ENCODE results near the gene CYP4B1. TPM values are rescaled to one million over a fixed set of nuclear protein-coding genes. Genes with fewer than 3 reads are reported as not detected.

The CYP4B1 gene
- total RNA-seq, 1 experiment from 2014 or later, result 0.30 TPM

DNA sequence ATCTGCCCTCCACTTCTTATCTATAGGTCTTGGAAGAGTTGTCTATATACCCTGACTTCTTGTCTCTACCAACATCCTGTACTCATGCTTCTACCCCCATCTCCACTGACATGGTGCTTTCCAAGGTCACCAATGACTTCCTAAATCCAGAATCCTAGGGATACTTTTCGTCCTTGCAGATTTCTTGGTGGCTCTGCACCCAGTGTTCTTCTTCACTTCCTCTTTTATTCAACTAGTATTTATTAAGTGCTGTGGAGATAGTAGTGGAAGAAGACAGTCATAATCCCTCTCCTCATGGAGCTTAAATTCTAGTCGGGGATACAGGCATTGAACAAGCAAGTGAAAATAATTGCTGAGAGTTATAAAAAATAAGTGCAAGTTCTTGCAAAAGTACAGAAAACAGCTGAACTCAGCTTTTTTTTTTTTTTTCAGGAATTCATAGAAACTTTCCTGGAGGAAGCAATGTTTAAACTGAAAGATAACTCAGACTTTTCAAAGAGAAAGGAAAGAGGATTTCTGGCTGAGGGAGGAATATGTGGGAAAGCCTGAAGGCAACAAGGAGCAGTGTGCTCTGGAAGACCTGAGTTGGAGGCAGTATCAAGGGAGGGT is 38.2 kb upstream of the CYP4B1 start:
- H3K9ac ChIP-seq (ENCODE audit: low read length), result no peak overlapping the region
- RAD21 ChIA-PET (ENCODE audit: low non-redundant PET in 1 of 2, low total read pairs in 2 of 2, uncharacterized antibody in 2 of 2, unreplicated experiment in 2 of 2), result no interaction called here

DNA sequence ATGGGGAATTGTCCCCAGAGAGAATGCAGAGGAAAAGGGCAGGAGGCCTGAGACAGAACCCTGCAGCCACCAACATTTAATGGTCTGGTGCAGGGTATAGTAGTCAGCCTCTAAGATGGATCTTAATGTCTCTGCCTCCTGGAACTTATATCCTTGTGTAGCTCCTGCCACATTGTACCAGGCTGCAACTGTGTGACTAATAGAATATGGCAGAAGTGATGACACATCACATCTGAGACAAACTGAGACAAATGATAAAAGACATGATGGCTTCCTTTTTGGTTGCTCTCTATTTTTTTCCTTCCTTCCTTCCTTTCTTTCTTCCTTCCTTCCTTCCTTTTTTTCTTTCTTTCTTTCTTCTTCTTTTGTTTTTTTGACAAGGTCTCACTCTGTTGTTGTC is 37.1 kb upstream of the CYP4B1 start:
- ATAC-seq, result no peak
- ChIA-PET POLR2A (no interaction called here), CTCF (no interaction called here), RAD21 (ENCODE audit: low non-redundant PET in 1 of 2, low total read pairs in 2 of 2, uncharacterized antibody in 2 of 2, unreplicated experiment in 2 of 2) (no interaction called here)
- 0 out of 2 replicates have a peak, but pooled peaks cover 3% of the 10 kb centered on the region for H3K9me2 ChIP-seq (ENCODE audit: insufficient read depth)
- no peaks in the 10 kb centered on the region for H4K20me1 ChIP-seq (ENCODE audit: insufficient read depth)
- peaks cover 45% of the 10 kb centered on the region for H3K27me3 ChIP-seq (ENCODE audit: insufficient read depth, low read length)
- no TSS peak for BruUV-seq (replicated peaks)
- H3K9me3 ChIP-seq (ENCODE audit: control insufficient read depth in 1 of 2, insufficient read depth in 1 of 2, low read depth in 1 of 2, low read length in 2 of 2), result no peaks in the 10 kb centered on the region
- H3K4me3 ChIP-seq (replicated peaks in 1 of 2; ENCODE audit: low read depth in 1 of 2, low read length in 2 of 2), result no peak overlapping the region
- H3K9ac ChIP-seq (ENCODE audit: low read length), result no peak overlapping the region
- H3K36me3 ChIP-seq (ENCODE audit: control insufficient read depth in 1 of 2, insufficient read depth in 2 of 2, low read length in 2 of 2), result no peaks in the 10 kb centered on the region
- H3K4me2 ChIP-seq (ENCODE audit: low read length), result no peak overlapping the region
- DNase-seq (ENCODE audit: low read depth, low spot score), result no peak
- H3K27ac ChIP-seq (ENCODE audit: low read depth, low read length), result no peak overlapping the region
- intact Hi-C loops (cut with micrococcal nuclease), result no loop called here
- H2AFZ ChIP-seq (ENCODE audit: low read depth, low read length, poor library complexity, severe bottlenecking), result no peak overlapping the region
- peaks cover 6 to 7% of the 10 kb centered on the region in 2 experiments; a peak in 3 of 4 replicates for H3K4me1 ChIP-seq (ENCODE audit: control insufficient read depth in 1 of 2, insufficient read depth in 2 of 2, low read length in 2 of 2)
- H3K79me2 ChIP-seq (ENCODE audit: insufficient read depth, low read length), result no peaks in the 10 kb centered on the region
- no peak for TF ChIP-seq ZNF274 (IDR thresholded peaks at IDR 0.05; ENCODE audit: low read depth, low read length)
- no peak for TF ChIP-seq FOSL1 (IDR thresholded peaks at IDR 0.05; ENCODE audit: low read depth)
- TF ChIP-seq, protein P1, sequence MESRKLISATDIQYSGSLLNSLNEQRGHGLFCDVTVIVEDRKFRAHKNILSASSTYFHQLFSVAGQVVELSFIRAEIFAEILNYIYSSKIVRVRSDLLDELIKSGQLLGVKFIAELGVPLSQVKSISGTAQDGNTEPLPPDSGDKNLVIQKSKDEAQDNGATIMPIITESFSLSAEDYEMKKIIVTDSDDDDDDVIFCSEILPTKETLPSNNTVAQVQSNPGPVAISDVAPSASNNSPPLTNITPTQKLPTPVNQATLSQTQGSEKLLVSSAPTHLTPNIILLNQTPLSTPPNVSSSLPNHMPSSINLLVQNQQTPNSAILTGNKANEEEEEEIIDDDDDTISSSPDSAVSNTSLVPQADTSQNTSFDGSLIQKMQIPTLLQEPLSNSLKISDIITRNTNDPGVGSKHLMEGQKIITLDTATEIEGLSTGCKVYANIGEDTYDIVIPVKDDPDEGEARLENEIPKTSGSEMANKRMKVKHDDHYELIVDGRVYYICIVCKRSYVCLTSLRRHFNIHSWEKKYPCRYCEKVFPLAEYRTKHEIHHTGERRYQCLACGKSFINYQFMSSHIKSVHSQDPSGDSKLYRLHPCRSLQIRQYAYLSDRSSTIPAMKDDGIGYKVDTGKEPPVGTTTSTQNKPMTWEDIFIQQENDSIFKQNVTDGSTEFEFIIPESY (IDR thresholded peaks at IDR 0.05; ENCODE audit: extremely low read depth, insufficient replicate concordance, low read length), result no peak
- no peak for TF ChIP-seq EGR1 (IDR thresholded peaks at IDR 0.05; ENCODE audit: low read depth)
- TF ChIP-seq, protein P2, sequence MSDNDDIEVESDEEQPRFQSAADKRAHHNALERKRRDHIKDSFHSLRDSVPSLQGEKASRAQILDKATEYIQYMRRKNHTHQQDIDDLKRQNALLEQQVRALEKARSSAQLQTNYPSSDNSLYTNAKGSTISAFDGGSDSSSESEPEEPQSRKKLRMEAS (IDR thresholded peaks at IDR 0.05), result no peak
- TF ChIP-seq SP1 (IDR thresholded peaks at IDR 0.05; ENCODE audit: low read depth), result no peak
- TF ChIP-seq EZH2phosphoT487 (IDR thresholded peaks at IDR 0.05; ENCODE audit: borderline replicate concordance), result no peak
- TF ChIP-seq EZH2 (IDR thresholded peaks at IDR 0.05), result no peak
- no peak for TF ChIP-seq ELF1 (IDR thresholded peaks at IDR 0.05; ENCODE audit: borderline replicate concordance, low read depth)
- no peak for TF ChIP-seq RAD21 (IDR thresholded peaks at IDR 0.05; ENCODE audit: low read depth)

More for the DNA sequence above, 38.2 kb upstream of the CYP4B1 start:
- Histone ChIP-seq H3K79me2 (ENCODE audit: insufficient read depth, low read length) (no peaks in the 10 kb centered on the region), H4K20me1 (ENCODE audit: insufficient read depth) (no peaks in the 10 kb centered on the region), H3K36me3 (ENCODE audit: control insufficient read depth in 1 of 2, insufficient read depth in 2 of 2, low read length in 2 of 2) (no peaks in the 10 kb centered on the region), H3K27me3 (ENCODE audit: insufficient read depth, low read length) (peaks cover 41% of the 10 kb centered on the region), H3K27ac (ENCODE audit: low read depth, low read length) (no peak overlapping the region), H2AFZ (ENCODE audit: low read depth, low read length, poor library complexity, severe bottlenecking) (no peak overlapping the region), H3K9me2 (ENCODE audit: insufficient read depth) (no peaks in the 10 kb centered on the region), H3K9me3 (ENCODE audit: control insufficient read depth in 1 of 2, insufficient read depth in 1 of 2, low read depth in 1 of 2, low read length in 2 of 2) (no peaks in the 10 kb centered on the region), H3K4me3 (replicated peaks in 1 of 2; ENCODE audit: low read depth in 1 of 2, low read length in 2 of 2) (no peak overlapping the region), H3K4me2 (ENCODE audit: low read length) (no peak overlapping the region), H3K4me1 (ENCODE audit: control insufficient read depth in 1 of 2, insufficient read depth in 2 of 2, low read length in 2 of 2) (peaks cover 6 to 7% of the 10 kb centered on the region in 2 experiments; a peak in 3 of 4 replicates)
- ChIA-PET POLR2A (no interaction called here), CTCF (no interaction called here)
- DNase-seq (ENCODE audit: low read depth, low spot score), result no peak
- BruUV-seq (replicated peaks), result no TSS peak
- no peak for TF ChIP-seq SRF (IDR thresholded peaks at IDR 0.05; ENCODE audit: low read depth)
- no peak for TF ChIP-seq EZH2phosphoT487 (IDR thresholded peaks at IDR 0.05; ENCODE audit: borderline replicate concordance)
- TF ChIP-seq JUND (IDR thresholded peaks at IDR 0.05), result no peak
- no peak for TF ChIP-seq ZFX (IDR thresholded peaks at IDR 0.05)
- TF ChIP-seq ELF1 (IDR thresholded peaks at IDR 0.05; ENCODE audit: borderline replicate concordance, low read depth), result no peak
- no peak for TF ChIP-seq SIN3A (IDR thresholded peaks at IDR 0.05; ENCODE audit: low read depth)
- no peak for TF ChIP-seq FOSL1 (IDR thresholded peaks at IDR 0.05; ENCODE audit: low read depth)
- TF ChIP-seq EGR1 (IDR thresholded peaks at IDR 0.05; ENCODE audit: low read depth), result no peak
- TF ChIP-seq CEBPB (IDR thresholded peaks at IDR 0.05; ENCODE audit: low read depth), result no peak
- TF ChIP-seq, protein P3, sequence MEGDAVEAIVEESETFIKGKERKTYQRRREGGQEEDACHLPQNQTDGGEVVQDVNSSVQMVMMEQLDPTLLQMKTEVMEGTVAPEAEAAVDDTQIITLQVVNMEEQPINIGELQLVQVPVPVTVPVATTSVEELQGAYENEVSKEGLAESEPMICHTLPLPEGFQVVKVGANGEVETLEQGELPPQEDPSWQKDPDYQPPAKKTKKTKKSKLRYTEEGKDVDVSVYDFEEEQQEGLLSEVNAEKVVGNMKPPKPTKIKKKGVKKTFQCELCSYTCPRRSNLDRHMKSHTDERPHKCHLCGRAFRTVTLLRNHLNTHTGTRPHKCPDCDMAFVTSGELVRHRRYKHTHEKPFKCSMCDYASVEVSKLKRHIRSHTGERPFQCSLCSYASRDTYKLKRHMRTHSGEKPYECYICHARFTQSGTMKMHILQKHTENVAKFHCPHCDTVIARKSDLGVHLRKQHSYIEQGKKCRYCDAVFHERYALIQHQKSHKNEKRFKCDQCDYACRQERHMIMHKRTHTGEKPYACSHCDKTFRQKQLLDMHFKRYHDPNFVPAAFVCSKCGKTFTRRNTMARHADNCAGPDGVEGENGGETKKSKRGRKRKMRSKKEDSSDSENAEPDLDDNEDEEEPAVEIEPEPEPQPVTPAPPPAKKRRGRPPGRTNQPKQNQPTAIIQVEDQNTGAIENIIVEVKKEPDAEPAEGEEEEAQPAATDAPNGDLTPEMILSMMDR (IDR thresholded peaks at IDR 0.05 in 2 of 3, conservative IDR thresholded peaks at IDR 0.05 in 1 of 3; ENCODE audit: borderline replicate concordance in 1 of 3, insufficient read depth in 1 of 3, low read depth in 2 of 3, low read length in 2 of 3), result no peak
- intact Hi-C loops (cut with micrococcal nuclease), result no loop called here
- ATAC-seq, result no peak
